GM12801 (cell line): Measurements from ENCODE around the gene CCDC83.

Source experiments
- TF ChIP-seq, protein P1 (sequence below): IDR thresholded peaks from one replicate; pipeline ENCODE4 v1.5.1; 2011; ENCODE audit warnings: control low read depth; ENCODE audit not compliant: insufficient read length; ENCODE audit errors: extremely low read depth

The CCDC83 gene

GRCh38 chr11:85848556-85848955 lies 6.6 kb upstream of the CCDC83 start:
- TF ChIP-seq, protein P1, sequence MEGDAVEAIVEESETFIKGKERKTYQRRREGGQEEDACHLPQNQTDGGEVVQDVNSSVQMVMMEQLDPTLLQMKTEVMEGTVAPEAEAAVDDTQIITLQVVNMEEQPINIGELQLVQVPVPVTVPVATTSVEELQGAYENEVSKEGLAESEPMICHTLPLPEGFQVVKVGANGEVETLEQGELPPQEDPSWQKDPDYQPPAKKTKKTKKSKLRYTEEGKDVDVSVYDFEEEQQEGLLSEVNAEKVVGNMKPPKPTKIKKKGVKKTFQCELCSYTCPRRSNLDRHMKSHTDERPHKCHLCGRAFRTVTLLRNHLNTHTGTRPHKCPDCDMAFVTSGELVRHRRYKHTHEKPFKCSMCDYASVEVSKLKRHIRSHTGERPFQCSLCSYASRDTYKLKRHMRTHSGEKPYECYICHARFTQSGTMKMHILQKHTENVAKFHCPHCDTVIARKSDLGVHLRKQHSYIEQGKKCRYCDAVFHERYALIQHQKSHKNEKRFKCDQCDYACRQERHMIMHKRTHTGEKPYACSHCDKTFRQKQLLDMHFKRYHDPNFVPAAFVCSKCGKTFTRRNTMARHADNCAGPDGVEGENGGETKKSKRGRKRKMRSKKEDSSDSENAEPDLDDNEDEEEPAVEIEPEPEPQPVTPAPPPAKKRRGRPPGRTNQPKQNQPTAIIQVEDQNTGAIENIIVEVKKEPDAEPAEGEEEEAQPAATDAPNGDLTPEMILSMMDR = no peak

DNA sequence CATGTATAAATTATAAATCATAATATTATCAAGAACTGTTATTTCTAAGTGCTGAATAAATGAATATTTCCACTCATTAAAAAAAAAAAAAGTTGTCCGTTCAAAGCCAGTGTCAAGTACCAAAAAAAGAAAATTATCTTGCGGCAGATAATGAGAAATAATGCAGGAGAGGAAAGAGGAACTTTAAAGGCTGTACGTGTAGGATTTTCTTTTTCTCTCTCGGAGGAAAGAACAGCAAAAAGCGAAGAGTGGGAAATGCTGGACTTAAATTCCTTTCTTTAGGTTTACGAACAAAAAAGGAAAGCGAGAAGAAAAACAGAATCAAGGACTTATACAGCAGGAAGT lies 999 bp upstream of the CCDC83 start:
- TF ChIP-seq, protein P1 = no peak

- TF ChIP-seq, protein P1 = no peak
Observed at GRCh38 chr11:85854557-85855340, 434 bp upstream of the CCDC83 start.

DNA sequence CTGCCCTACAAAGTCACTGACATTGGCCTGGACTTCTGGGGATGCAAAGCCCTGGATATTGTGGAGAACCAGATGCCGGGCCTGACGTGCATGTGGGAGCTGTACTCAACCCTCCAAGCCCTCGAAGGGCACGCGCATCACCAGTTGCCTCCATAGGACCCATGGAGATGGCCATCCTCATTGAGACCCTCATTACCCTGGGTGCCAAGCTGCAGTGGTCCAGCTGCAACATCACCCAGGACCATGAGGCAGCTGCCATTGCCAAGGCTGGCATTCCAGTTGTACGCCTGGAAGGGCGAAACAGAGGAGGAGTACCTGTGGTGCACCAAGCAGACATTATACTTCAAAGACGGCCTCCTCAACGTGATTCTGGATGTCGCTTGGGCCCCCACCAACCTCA lies 1.9 kb downstream of the CCDC83 start:
- TF ChIP-seq, protein P1 = no peak

DNA sequence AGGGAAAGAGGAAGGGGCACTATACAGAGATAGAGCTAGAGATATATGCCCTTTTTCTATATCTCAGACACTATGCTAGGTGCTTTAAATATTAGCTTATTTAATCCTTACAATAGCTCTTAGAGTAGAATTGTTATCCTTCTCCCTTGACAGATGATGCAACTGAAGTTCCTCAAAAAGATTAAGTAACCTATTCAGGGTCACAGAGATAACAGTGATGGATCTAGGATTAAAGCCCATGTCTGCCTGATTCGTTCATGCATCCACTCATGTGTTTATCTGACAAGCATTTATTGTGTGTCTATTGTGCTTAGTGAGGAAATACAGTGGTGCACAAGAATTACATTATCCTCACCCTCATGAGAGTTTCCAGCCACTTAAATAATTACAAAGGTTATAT lies 8.7 kb downstream of the CCDC83 start:
- TF ChIP-seq, protein P1 = no peak

GRCh38 chr11:85866137-85866827 lies 11.1 kb downstream of the CCDC83 start:
- TF ChIP-seq, protein P1 = no peak

- TF ChIP-seq, protein P1 = no peak
Observed at GRCh38 chr11:85867751-85868150, 12.6 kb downstream of the CCDC83 start.
